Nucleus accumbens (tissue), 56 donors: ENCODE results near the gene ANKZF1.

Experiments
- DNase-seq, 56 donors: peaks; one replicate each; lab custom pipeline; 2025; lab: John Stamatoyannopoulos, UW

The ANKZF1 gene

GRCh38 chr2:219279151-219279915, 49.7 kb downstream of the ANKZF1 start, which contains the start of gene DNAJB2:
DNAJB2 (plus strand) TSS chr2:219279366; CDS start chr2:219279834, 468 bp downstream.
- DNase-seq, result peak; percentile 87 to 99 (median 98)

- peak in 1 of 56 donors; percentile 59 for DNase-seq
Measured at GRCh38 chr2:219279916-219280516, 50.4 kb downstream of the ANKZF1 start.

- peak in 4 of 56 donors; percentile 8 to 23 (median 14) for DNase-seq
Measured at GRCh38 chr2:219280651-219281050, 51.0 kb downstream of the ANKZF1 start.

DNA sequence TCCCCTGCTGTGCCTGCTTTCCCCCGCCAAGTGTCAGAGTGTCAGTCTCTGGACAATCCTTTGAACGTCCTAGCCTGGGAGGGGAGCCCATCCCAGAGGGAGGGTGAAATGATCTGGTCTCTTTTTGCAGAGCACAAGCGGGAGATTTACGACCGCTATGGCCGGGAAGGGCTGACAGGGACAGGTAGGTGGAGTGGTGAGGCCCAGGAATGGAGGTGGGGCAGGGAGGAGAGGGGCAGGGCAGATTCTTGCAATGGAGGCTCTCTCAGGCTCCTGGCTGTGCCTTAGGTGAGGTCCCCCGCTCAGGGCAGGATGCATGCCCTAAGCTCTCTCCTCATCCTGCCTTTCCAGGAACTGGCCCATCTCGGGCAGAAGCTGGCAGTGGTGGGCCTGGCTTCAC, 52.0 kb downstream of the ANKZF1 start:
- peak in 2 of 56 donors; percentile 23 to 50 for DNase-seq

- peak in 27 of 56 donors; percentile 4 to 80 (median 50) for DNase-seq
Measured at GRCh38 chr2:219282375-219282774, 52.8 kb downstream of the ANKZF1 start.

- peak in 5 of 56 donors; percentile 14 to 51 (median 36) for DNase-seq
Measured at GRCh38 chr2:219282943-219283581, 53.5 kb downstream of the ANKZF1 start.

- DNase-seq, result no peak
Measured at GRCh38 chr2:219284501-219285372, 55.1 kb downstream of the ANKZF1 start.

GRCh38 chr2:219285373-219285735, 55.7 kb downstream of the ANKZF1 start:
- DNase-seq, result no peak

- peak in 43 of 56 donors; percentile 25 to 85 (median 63) for DNase-seq
Measured at GRCh38 chr2:219285894-219286425, 56.4 kb downstream of the ANKZF1 start.
